Gastrocnemius medialis (tissue), 4 donors: ENCODE data around the gene GPR87. TPM values are rescaled to one million over a fixed set of nuclear protein-coding genes. Genes with fewer than 3 reads are reported as not detected.

Experiments used
- ATAC-seq, 2 donors: fragments of 150-250 bp; one replicate each; pipeline ENCODE4 v1.9.1; 2016
- DNase-seq, 2 donors: peaks; one replicate each; pipeline ENCODE4 v3.0.0-alpha.2; 2019
- H3K27ac ChIP-seq, 4 donors: fragments of 200-600 bp; sonication (generic); 1 replicate in 1 of 4; 2 replicates in 3 of 4; pipeline ENCODE4 v1.5.1; 2016 to 2018; ENCODE audit warnings: mild to moderate bottlenecking in 2 of 4, moderate library complexity in 1 of 4
- H3K27me3 ChIP-seq, 3 donors: fragments of 200-600 bp; sonication (generic) in 2 of 3; 1 replicate in 1 of 3; 2 replicates in 2 of 3; pipeline versions ENCODE4 v1.5.1 to v1.6.0; 2016 to 2019; ENCODE audit warnings: mild to moderate bottlenecking in 1 of 3, moderate library complexity in 1 of 3
- H3K36me3 ChIP-seq, 2 donors: fragments of 200-600 bp; sonication (generic) in 1 of 2; one replicate each; pipeline ENCODE4 v1.5.1; 2017 to 2018
- H3K4me1 ChIP-seq, 2 donors: fragments of 200-600 bp; sonication (generic) in 1 of 2; one replicate each; pipeline ENCODE4 v1.5.1; 2016 to 2017; ENCODE audit warnings: mild to moderate bottlenecking in 2 of 2
- H3K4me3 ChIP-seq, 4 donors: fragments of 200-600 bp; sonication (generic) in 3 of 4; 1 replicate in 1 of 4; 2 replicates in 3 of 4; pipeline ENCODE4 v1.5.1; 2016 to 2019; ENCODE audit warnings: mild to moderate bottlenecking in 2 of 4
- H3K9me3 ChIP-seq, 3 donors: fragments of 200-600 bp; sonication (generic) in 2 of 3; 1 replicate in 1 of 3; 2 replicates in 2 of 3; pipeline ENCODE4 v1.5.1; 2016 to 2019
- CTCF ChIP-seq, 5 experiments: fragments of 450-650 bp in 3 of 5; fragments of 200-600 bp in 2 of 5; sonication (generic) in 2 of 5; IDR thresholded peaks in 4 of 5; conservative IDR thresholded peaks in 1 of 5; 1 replicate in 4 of 5; 2 replicates in 1 of 5; pipeline ENCODE4 v1.5.1; 2016 to 2019; ENCODE audit warnings: antibody characterized with exemption in 5 of 5, mild to moderate bottlenecking in 3 of 5, moderate library complexity in 3 of 5
- POLR2A ChIP-seq, 2 donors: fragments of 450-650 bp; IDR thresholded peaks; one replicate each; pipeline ENCODE4 v1.6.1; 2017; ENCODE audit warnings: antibody characterized with exemption in 2 of 2, mild to moderate bottlenecking in 2 of 2, moderate library complexity in 2 of 2
- in situ Hi-C, 4 donors: fragments of 200-750 bp; cut with MboI; loops; one replicate each; pipeline versions ENCODE4 v1.15.0 to v1.8.0; 2017; ENCODE audit warnings: low sequenced_read_pairs in 4 of 4
- intact Hi-C: fragments of 100-400 bp; cut with DNase I; formaldehyde crosslinking; loops from one replicate; pipeline ENCODE4 v1.15.1; 2023; ENCODE audit warnings: low total_unique reads
- total RNA-seq, 4 donors: library from RNA; depleted of rRNA; stranded (reverse); fragments of >200 nt; gene quantifications; one replicate each; pipeline versions ENCODE4 v1.1.0 to v1.2.3, GENCODE V29; 2016

The GPR87 gene
- total RNA-seq, 4 donors from 2014 or later, result not detected

GRCh38 chr3:151345859-151346258 is 29.2 kb upstream of the GPR87 start:
- Histone ChIP-seq H3K4me3 (no peak overlapping the region), H3K4me1 (no peaks in the 10 kb centered on the region), H3K27me3 (no peaks in the 10 kb centered on the region), H3K36me3 (no peaks in the 10 kb centered on the region), H3K9me3 (no peaks in the 10 kb centered on the region), H3K27ac (peak overlapping the region in 1 of 4 donors; percentile 1)
- intact Hi-C loops (no loop called here), in situ Hi-C loops (no loop called here)
- ATAC-seq (peak in 1 of 2 donors; percentile 60), DNase-seq (no peak)
- TF ChIP-seq POLR2A (IDR thresholded peaks at IDR 0.05) (no peak), CTCF (IDR thresholded peaks at IDR 0.05 in 4 of 5, conservative IDR thresholded peaks at IDR 0.05 in 1 of 5) (no peak)

- H3K9me3 ChIP-seq, result no peaks in the 10 kb centered on the region
- intact Hi-C loops (no loop called here), in situ Hi-C loops (no loop called here)
- no peaks in the 10 kb centered on the region for H3K27me3 ChIP-seq
- no peak for TF ChIP-seq POLR2A (IDR thresholded peaks at IDR 0.05)
- no peak for TF ChIP-seq CTCF (IDR thresholded peaks at IDR 0.05 in 4 of 5, conservative IDR thresholded peaks at IDR 0.05 in 1 of 5)
- H3K36me3 ChIP-seq, result no peaks in the 10 kb centered on the region
- no peak overlapping the region for H3K27ac ChIP-seq
- H3K4me1 ChIP-seq, result no peaks in the 10 kb centered on the region
- DNase-seq (no peak), ATAC-seq (no peak)
- H3K4me3 ChIP-seq, result no peak overlapping the region
Observed at GRCh38 chr3:151331696-151332095, 15.1 kb upstream of the GPR87 start.

GRCh38 chr3:151330899-151331298 is 14.3 kb upstream of the GPR87 start:
- H3K27ac ChIP-seq, result no peak overlapping the region

GRCh38 chr3:151330379-151330778 is 13.8 kb upstream of the GPR87 start:
- Histone ChIP-seq H3K27me3 (no peaks in the 10 kb centered on the region), H3K9me3 (no peaks in the 10 kb centered on the region), H3K4me3 (no peak overlapping the region), H3K27ac (no peak overlapping the region), H3K36me3 (no peaks in the 10 kb centered on the region), H3K4me1 (no peaks in the 10 kb centered on the region)
- no peak for TF ChIP-seq POLR2A (IDR thresholded peaks at IDR 0.05)
- TF ChIP-seq CTCF (IDR thresholded peaks at IDR 0.05 in 4 of 5, conservative IDR thresholded peaks at IDR 0.05 in 1 of 5), result no peak
- ATAC-seq, result no peak
- DNase-seq, result no peak
- in situ Hi-C loops, result no loop called here
- intact Hi-C loops, result no loop called here

More at GRCh38 chr3:151330899-151331298, 14.3 kb upstream of the GPR87 start:
- H3K9me3 ChIP-seq, result no peaks in the 10 kb centered on the region
- H3K4me3 ChIP-seq, result no peak overlapping the region
- no peaks in the 10 kb centered on the region for H3K4me1 ChIP-seq
- in situ Hi-C loops (no loop called here), intact Hi-C loops (no loop called here)
- no peak for ATAC-seq
- H3K36me3 ChIP-seq, result no peaks in the 10 kb centered on the region
- DNase-seq, result no peak
- no peaks in the 10 kb centered on the region for H3K27me3 ChIP-seq
- TF ChIP-seq CTCF (IDR thresholded peaks at IDR 0.05 in 4 of 5, conservative IDR thresholded peaks at IDR 0.05 in 1 of 5), result no peak
- no peak for TF ChIP-seq POLR2A (IDR thresholded peaks at IDR 0.05)

- H3K27ac ChIP-seq, result no peak within 1 kb of the TSS
- intact Hi-C loops, result loop anchor here (5.0 kb wide), 1 partner anchor 162 kb away; no protein-coding TSS in a partner anchor
- no peak for ATAC-seq
Observed at GRCh38 chr3:151329363-151329762, 12.7 kb upstream of the GPR87 start, which contains the start of gene P2RY13. Gene P2RY13, minus strand, starts transcription at chr3:151329549. Its CDS starts 21 bp downstream, at chr3:151329528.

More at GRCh38 chr3:151329363-151329762, 12.7 kb upstream of the GPR87 start, which contains the start of gene P2RY13:
- Histone ChIP-seq H3K9me3 (no peaks in the 10 kb centered on the region), H3K36me3 (no peaks in the 10 kb centered on the region), H3K4me3 (peak within 1 kb of the TSS in 1 of 4 donors; percentile 11), H3K4me1 (no peaks in the 10 kb centered on the region), H3K27me3 (no peaks in the 10 kb centered on the region)
- DNase-seq, result no peak
- TF ChIP-seq POLR2A (IDR thresholded peaks at IDR 0.05) (no peak), CTCF (IDR thresholded peaks at IDR 0.05 in 4 of 5, conservative IDR thresholded peaks at IDR 0.05 in 1 of 5) (no peak)
- in situ Hi-C loops, result no loop called here
